GM23338 (cell line): Measurements from ENCODE around the gene TTC28.

Source experiments
- CREB1 ChIP-seq: fragments of 250-450 bp; sonication (Bioruptor Pico); IDR thresholded peaks from 2 replicates; pipeline ENCODE4 v1.5.0; 2020; ENCODE audit warnings: low read depth, mild to moderate bottlenecking, moderate library complexity
- CTCF ChIP-seq, 2 experiments: fragments of 200-600 bp in 1 of 2; sonication (generic) in 1 of 2; conservative IDR thresholded peaks; 2 replicates each; pipeline versions ENCODE4 v1.5.1 to v1.6.1; 2016 to 2017; ENCODE audit warnings: antibody characterized with exemption in 2 of 2, low read depth in 2 of 2, mild to moderate bottlenecking in 2 of 2, moderate library complexity in 1 of 2
- EZH2 ChIP-seq: fragments of 200-600 bp; sonication (generic); IDR thresholded peaks from one replicate; pipeline ENCODE4 v1.8.0; 2017; ENCODE audit warnings: antibody characterized with exemption, mild to moderate bottlenecking, low read depth; ENCODE audit not compliant: unreplicated experiment
- EZH2phosphoT487 ChIP-seq: fragments of 200-600 bp; sonication (generic); IDR thresholded peaks from one replicate; pipeline ENCODE4 v1.8.1; 2018; ENCODE audit warnings: antibody characterized with exemption; ENCODE audit not compliant: unreplicated experiment
- JUNB ChIP-seq: IDR thresholded peaks from one replicate; pipeline ENCODE4 v1.6.1; 2016; ENCODE audit warnings: antibody characterized with exemption; ENCODE audit not compliant: unreplicated experiment
- POLR2AphosphoS5 ChIP-seq: IDR thresholded peaks from 2 replicates; pipeline ENCODE4 v1.6.1; 2016; ENCODE audit warnings: antibody characterized with exemption, low read depth
- REST ChIP-seq: IDR thresholded peaks from one replicate; pipeline ENCODE4 v1.6.1; 2018; ENCODE audit warnings: antibody characterized with exemption; ENCODE audit not compliant: unreplicated experiment
- STAT1 ChIP-seq: IDR thresholded peaks from one replicate; pipeline ENCODE4 v1.6.1; 2016; ENCODE audit warnings: antibody characterized with exemption; ENCODE audit not compliant: unreplicated experiment
- ZNF114 ChIP-seq: fragments of 250-450 bp; sonication (Bioruptor Pico); IDR thresholded peaks from 2 replicates; pipeline ENCODE4 v1.5.0; 2020; ENCODE audit warnings: mild to moderate bottlenecking, moderate library complexity
- ZNF331 ChIP-seq: fragments of 250-450 bp; sonication (Bioruptor Pico); IDR thresholded peaks from 2 replicates; pipeline ENCODE4 v1.5.0; 2020; ENCODE audit warnings: low read depth, mild to moderate bottlenecking, moderate library complexity
- TF ChIP-seq, protein P1 (sequence below): fragments of 250-450 bp; sonication (Bioruptor Pico); IDR thresholded peaks from 2 replicates; pipeline ENCODE4 v1.5.0; 2020; ENCODE audit warnings: mild to moderate bottlenecking, moderate library complexity

DNA sequence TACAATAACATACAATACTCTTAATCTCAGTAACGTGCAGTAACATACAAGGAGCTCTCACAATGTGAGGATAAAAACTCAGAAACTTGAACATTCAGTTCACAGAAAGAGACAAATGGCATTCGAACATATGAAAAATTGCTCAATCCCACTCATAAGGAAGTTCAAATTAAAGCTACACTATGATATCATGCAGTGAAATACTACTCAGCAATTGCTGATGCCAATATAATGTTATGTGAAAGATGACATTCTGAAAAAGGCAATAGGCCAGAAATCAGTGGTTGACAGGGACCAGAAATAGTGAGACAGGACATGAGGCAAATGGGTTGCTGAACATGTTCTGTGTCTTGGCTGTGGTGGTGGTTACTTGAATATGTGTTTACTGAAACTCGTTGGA lies 726.9 kb downstream of the TTC28 start:
- TF ChIP-seq CTCF (conservative IDR thresholded peaks at IDR 0.05; ENCODE audit: low read depth in 2 of 2) (no peak), JUNB (no peak), EZH2phosphoT487 (no peak), POLR2AphosphoS5 (no peak), REST (no peak), CREB1 (CRISPR knock-in tag) (no peak), EZH2 (no peak), ZNF114 (CRISPR knock-in tag) (no peak), STAT1 (no peak), ZNF331 (no peak)
- TF ChIP-seq, protein P1, sequence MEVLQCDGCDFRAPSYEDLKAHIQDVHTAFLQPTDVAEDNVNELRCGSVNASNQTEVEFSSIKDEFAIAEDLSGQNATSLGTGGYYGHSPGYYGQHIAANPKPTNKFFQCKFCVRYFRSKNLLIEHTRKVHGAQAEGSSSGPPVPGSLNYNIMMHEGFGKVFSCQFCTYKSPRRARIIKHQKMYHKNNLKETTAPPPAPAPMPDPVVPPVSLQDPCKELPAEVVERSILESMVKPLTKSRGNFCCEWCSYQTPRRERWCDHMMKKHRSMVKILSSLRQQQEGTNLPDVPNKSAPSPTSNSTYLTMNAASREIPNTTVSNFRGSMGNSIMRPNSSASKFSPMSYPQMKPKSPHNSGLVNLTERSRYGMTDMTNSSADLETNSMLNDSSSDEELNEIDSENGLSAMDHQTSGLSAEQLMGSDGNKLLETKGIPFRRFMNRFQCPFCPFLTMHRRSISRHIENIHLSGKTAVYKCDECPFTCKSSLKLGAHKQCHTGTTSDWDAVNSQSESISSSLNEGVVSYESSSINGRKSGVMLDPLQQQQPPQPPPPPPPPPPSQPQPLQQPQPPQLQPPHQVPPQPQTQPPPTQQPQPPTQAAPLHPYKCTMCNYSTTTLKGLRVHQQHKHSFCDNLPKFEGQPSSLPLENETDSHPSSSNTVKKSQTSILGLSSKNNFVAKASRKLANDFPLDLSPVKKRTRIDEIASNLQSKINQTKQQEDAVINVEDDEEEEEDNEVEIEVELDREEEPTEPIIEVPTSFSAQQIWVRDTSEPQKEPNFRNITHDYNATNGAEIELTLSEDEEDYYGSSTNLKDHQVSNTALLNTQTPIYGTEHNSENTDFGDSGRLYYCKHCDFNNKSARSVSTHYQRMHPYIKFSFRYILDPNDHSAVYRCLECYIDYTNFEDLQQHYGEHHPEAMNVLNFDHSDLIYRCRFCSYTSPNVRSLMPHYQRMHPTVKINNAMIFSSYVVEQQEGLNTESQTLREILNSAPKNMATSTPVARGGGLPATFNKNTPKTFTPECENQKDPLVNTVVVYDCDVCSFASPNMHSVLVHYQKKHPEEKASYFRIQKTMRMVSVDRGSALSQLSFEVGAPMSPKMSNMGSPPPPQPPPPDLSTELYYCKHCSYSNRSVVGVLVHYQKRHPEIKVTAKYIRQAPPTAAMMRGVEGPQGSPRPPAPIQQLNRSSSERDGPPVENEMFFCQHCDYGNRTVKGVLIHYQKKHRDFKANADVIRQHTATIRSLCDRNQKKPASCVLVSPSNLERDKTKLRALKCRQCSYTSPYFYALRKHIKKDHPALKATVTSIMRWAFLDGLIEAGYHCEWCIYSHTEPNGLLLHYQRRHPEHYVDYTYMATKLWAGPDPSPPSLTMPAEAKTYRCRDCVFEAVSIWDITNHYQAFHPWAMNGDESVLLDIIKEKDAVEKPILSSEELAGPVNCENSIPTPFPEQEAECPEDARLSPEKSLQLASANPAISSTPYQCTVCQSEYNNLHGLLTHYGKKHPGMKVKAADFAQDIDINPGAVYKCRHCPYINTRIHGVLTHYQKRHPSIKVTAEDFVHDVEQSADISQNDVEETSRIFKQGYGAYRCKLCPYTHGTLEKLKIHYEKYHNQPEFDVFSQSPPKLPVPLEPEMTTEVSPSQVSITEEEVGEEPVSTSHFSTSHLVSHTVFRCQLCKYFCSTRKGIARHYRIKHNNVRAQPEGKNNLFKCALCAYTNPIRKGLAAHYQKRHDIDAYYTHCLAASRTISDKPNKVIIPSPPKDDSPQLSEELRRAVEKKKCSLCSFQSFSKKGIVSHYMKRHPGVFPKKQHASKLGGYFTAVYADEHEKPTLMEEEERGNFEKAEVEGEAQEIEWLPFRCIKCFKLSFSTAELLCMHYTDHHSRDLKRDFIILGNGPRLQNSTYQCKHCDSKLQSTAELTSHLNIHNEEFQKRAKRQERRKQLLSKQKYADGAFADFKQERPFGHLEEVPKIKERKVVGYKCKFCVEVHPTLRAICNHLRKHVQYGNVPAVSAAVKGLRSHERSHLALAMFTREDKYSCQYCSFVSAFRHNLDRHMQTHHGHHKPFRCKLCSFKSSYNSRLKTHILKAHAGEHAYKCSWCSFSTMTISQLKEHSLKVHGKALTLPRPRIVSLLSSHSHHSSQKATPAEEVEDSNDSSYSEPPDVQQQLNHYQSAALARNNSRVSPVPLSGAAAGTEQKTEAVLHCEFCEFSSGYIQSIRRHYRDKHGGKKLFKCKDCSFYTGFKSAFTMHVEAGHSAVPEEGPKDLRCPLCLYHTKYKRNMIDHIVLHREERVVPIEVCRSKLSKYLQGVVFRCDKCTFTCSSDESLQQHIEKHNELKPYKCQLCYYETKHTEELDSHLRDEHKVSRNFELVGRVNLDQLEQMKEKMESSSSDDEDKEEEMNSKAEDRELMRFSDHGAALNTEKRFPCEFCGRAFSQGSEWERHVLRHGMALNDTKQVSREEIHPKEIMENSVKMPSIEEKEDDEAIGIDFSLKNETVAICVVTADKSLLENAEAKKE (CRISPR knock-in tag) = no peak
